HG02840 (cell line): ENCODE measurements around the gene MYL6B.
"Not testable (repeated sequence)": the region's sequence is repeated elsewhere in the genome, so short reads cannot be mapped to it uniquely, and the experiment has no call there.

Source experiments
- ATAC-seq: cut with Tn5 transposase; IDR thresholded peaks from one replicate; pipeline ENCODE4 v1.9.1; 2021; ENCODE audit warnings: mild to moderate bottlenecking, moderate library complexity, moderate number of reproducible peaks; ENCODE audit not compliant: unreplicated experiment, low FRiP score

MYL6B gene

DNA sequence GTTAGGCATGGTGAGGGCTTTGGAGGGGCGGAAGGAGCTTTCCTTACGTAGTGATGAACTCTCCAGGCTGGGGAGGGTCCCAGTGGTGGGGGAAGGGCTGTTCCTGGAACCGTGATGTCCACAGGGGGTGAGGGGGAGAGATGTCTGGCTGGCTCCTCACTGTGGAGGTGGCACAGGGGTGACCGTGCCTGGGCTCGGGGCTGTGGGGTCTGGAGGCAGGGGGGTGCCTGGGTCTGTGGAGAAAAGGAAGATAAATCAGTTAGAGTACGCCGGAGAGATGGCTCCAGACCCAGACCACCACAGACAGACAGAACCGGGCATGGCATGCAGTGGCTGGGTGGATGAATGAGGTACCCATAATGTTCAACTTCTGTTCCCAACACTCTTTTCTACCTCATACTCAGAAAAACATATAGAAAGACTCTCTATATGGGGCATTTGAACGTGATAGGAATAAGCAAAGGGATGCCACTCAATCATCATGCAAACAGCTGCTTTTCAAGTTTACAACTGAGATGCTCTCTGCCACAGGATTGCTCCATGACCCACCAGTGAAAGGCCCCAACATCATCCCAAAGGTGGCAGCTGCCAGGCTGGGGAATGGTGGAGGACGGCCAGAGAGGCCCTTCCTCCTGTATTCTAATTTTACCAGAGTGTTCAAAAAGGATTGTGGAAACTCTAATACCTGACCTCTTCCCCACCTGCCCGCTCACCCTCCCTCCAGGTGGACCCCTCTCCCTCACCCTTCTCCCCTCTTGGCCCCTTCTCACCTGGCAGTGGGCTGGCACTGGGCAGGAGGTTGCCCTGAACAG, 11.4 kb downstream of the MYL6B start:
- ATAC-seq, result no peak

DNA sequence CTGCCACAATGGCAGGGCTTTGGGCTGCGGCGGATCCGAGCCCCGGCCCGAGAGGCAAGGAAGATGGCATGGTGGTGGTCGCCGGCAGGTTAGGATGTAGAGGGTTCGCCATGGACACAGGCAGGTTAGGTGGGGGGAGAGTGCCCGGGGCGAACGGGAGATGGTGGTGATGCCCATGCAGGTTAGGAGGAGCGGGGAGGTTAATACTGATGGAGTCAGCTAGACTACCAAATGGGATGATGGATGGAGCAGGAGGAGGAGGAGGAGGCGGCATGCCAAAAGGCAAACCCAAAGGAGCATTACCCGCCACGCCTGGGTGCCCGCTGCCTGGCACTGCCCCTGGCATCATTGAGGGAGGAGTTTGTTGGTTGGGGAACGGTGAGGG, 11.9 kb downstream of the MYL6B start:
- no peak for ATAC-seq

DNA sequence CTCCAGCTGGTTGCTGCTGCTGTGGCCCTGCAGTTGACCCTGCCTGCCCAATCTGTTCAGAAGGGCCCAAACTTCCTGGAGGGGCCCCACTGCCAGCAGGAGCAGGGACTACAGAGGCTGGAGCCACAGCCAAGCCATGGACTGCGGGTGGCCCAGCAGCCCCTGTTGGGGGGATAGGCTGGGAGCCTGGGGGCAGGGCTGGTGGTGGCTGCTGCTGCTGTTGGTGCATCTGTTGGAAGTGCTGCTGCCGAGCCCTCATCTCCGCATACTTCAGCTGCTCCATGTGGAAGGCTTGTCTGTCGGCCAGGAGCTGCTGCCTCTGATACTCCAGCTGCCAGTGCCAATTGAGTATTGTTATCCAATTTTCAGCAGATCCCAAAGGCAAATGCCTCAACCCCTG, 13.0 kb downstream of the MYL6B start:
- no peak for ATAC-seq

DNA sequence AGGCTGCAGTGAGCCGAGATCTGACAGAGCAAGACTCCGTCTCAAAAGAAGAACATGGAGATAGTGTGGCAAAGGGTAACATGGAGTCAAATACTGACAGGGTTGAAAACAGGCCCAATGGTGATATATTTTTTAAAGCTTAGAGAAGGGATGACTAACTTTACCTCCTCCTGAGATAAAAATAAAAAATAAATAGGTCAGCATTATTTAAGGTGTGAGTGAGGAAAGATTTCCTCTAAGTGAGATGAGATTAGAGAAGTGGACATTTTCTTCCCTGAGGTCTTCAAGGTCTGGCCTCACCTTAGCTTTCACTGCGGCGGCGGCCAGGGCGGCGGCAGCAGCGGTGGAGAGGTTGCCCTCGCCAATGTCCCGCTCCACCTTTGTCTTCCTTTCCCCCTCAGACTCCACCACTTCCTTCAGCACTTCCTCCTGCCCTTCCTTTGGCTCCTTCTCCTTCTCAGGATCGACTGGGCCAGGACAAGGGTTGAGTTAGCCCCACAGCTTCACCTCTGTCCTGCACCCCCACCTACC, 16.9 kb downstream of the MYL6B start:
- ATAC-seq, result no peak

DNA sequence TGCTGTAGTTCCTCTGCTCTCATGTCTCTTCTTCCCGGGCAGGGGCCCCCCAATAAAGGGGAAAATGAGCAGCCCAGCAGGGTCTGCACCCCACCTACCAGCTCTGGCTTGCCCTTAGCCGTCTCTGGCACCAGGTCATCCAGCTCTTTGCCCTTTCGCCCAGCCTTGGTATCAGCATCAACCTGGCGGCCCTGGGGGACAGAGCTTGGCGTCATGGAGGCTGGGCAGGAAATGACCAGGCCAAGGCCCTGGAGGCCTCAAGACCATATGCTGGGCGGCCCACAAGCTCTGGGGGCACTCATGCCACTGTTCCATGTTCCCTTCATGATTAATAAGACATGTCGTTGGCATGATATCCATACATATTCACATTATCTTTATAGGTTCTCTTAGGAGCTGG, 20.5 kb downstream of the MYL6B start:
- no peak for ATAC-seq

DNA sequence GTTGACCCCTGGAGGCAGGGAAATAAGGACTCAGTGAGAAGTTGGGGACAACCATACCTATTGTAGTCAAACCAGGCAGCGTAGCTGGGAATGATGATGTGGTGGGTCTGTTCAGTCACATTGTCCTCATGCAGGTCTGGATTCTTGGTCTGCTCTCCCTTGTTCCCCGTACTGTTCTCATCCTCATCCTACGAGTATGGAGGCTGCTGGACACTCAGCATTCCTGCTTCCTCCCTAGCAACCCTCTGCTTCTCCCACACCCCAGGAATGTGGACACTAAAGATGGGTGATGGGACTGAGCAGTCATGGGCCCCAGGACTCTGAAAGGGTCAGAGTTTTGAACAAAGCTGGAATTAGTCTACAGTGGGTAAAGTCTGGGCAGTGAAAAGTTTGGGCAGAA, 26.0 kb downstream of the MYL6B start:
- ATAC-seq, result no peak

DNA sequence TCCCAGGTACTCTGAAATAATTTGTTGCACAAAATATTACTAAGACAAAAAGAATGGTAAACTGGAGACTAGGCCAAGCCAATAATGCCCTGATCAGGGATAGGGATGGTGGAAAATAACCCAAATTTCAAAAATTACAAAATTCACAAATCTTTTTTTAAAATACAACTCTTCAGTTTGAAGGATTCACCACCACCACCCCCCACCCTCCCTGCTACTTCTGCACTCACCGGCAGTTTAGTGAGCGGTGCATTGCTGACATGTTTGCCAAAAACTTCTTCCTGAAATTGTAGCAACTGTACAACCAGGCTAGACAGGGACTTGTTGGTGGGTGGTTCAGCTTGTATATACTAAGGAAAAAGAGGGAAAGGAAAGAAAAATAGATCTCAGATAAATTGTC, 34.6 kb downstream of the MYL6B start:
- ATAC-seq, result no peak

DNA sequence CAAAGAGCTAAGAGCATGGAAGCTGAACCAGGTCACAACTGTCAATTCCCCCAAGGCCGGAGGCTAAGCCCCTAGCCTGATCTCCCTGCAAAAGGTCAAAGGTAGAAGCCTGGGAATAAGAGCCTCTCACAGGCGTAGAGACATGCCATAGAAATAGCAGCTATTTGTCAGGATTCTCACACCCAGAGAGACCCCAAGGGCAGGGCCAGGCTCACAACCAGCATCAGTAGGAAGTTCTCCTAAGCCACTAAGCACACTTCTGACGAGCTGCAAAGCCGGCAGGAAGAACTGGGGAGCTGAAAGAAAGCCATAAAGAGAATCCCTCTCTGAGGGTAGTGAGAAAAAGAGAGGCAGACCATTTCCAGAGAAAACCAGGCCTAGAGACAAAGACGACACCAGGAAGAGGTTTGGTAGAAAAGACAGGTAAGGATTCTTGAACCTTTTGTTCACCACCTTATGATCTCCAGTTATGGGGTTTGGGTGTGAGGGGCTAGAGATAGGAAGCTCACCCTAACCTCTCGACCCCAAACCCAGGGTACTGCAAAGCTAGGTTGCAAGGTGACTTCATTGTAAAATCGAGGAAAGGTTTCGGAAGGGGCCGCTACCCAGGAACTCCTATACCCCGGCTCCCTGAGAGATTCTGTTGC, 35.9 kb downstream of the MYL6B start:
- no peak for ATAC-seq

DNA sequence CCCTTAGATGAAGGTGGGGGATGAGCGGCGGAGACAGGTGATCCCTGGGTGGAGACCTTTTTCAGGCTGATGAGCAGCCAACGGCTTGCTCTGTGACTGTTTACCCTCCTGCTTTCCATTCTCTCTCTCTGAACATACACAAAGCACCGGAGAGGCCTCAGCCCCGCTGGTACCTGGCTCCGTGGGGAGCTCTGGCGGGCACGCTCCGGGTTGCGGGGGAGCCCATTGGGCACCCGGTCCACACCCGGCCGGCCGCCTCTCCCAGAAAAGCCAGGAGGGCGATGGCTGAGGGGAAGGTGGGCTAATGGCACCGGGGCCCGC, 36.4 kb downstream of the MYL6B start:
- ATAC-seq, result no peak

DNA sequence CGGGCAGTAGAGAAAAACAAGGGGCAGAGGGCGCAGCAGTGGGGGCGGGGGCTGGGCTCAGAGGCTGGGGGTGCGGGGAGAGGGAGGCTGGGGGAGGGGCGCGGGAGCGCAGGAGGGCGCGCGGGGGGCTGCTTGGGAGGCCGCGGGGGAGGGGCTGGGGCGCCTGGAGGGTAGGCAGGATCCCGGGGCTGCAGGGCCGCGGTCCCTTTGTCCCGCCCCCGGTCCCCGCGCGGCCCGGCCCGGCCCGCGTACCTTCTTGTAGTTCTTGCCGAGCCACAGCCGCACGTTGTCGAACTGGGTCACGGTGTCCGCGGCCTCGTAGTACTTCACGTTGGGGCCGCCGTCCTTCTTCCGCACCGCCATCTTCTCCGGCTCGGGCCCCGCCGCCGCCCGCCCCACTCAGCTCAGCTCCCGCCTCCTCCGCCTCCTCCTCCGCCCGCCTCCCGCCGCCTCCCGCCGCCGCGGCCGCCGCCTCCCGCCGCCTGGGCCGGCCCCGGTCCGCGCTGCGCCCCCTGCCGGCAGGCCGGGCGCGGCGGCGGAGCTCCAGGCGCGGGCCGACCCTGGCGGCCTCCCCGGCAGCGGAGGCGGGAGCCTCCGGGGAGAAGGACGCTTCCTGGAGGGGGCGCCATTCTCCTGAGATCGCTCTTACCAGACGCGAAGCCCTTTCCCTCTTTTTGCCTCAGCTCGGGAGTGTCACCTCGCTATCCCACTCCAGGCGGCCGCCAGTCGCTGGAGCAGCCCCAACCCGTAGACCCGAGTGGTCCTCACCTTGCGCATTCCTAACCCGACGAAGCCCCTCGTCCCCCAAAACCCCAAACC, 36.9 kb downstream of the MYL6B start, which contains the start of gene SMARCC2:
Gene SMARCC2, minus strand, starts transcription at position 385 of the 819 bp plus-strand sequence. Its CDS starts 22 bp downstream, at position 363.
- ATAC-seq, result no peak

DNA sequence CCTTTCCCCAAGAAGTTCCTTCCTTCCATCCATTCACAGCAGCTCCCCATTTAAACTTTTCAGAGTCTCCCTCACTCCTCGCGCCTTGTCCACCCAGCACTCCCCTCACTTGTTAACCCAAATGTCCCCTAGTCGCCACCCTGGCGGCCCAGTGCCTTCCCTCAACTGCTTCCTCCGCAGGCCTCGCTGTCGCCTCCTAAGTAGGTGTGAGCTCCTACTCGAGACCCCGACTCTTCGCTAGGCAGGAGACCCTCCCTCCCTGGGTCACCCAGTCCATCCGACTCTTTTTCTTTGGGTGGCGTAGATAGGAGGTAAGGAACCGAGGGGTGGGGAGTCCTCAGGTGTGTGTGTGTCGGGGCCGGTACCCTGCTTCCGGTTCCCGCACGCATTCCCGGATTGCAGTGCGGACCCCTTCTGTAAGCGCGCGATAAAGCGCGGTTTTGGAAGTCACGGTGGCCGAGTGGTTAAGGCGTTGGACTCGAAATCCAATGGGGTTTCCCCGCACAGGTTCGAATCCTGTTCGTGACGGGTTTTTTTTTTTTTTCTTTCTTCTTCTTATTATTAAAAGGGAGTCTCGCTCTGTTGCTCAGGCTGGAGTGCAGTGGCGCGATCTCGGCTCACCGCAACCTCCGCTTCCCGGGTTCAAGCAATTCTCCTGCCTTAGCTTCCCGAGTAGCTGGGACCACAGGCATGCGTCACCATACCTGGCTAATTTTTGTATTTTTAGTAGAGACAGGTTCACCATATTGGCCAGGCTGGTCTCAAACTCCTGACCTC, 37.7 kb downstream of the MYL6B start:
- ATAC-seq, result no peak

DNA sequence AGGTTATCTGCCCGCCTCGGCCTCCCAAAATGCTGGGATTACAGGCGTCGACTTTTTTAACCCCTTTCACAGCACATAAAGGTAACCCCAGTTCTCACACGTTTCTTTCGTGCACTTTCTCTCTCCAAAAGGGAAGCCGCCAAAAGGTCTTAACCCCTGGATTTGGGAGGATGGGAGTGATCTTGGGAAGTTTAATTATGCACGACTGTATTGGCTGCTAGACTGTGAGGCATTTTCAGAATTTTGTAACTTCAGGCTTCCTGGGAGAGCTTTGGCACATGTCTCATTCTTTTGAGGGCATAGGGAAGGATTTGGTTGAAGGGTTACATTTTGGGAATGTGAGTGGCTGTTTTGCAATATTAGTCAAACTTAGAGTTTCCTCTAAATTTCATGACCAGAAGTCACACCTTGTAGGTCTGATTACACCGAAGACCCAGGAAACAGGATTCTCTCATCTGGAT, 38.3 kb downstream of the MYL6B start:
- no peak for ATAC-seq

DNA sequence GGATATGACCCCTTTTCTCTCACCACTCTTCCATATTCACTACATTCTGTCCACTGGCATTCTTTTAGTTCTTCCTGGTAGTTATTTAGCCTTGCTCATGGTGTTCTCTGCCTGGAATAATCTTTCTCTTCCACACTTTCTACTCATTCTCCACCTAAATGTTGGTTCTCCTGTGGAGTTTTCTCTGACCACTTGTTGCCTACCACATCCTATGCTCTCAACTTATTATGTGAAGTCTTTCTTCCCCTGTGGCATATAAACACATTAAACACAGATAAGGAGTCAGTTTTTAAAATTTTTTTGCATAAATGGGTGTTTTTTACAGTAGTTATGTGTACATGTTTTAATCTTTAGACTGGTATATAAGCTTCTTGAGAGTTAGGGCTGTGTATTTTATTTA, 40.2 kb downstream of the MYL6B start:
- ATAC-seq, result no peak

DNA sequence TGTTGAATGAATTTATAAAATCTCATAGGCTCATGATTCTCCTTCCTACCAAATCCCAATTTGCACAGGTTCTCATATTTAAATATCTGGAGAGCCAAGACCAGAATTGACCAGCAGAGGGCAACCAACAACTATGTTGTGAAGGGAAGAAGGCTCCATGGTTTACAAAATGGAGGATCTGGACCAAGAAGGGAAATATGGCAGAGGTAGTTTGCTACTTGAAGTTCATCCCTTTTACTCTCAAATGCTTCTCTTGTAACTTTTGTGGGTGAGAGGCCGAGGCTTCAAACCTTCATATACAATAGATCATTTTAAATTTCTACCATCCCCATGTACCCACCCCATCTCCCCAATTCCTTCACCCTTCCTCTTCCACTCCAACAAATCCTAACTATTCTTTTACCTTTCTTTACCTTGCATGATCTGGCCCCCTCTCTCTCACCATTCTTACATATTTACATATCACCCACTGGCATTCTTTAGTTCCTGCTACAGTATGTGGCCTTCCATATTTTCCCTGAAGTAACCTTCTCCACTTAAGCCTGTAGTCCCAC, 40.7 kb downstream of the MYL6B start:
- no peak for ATAC-seq

DNA sequence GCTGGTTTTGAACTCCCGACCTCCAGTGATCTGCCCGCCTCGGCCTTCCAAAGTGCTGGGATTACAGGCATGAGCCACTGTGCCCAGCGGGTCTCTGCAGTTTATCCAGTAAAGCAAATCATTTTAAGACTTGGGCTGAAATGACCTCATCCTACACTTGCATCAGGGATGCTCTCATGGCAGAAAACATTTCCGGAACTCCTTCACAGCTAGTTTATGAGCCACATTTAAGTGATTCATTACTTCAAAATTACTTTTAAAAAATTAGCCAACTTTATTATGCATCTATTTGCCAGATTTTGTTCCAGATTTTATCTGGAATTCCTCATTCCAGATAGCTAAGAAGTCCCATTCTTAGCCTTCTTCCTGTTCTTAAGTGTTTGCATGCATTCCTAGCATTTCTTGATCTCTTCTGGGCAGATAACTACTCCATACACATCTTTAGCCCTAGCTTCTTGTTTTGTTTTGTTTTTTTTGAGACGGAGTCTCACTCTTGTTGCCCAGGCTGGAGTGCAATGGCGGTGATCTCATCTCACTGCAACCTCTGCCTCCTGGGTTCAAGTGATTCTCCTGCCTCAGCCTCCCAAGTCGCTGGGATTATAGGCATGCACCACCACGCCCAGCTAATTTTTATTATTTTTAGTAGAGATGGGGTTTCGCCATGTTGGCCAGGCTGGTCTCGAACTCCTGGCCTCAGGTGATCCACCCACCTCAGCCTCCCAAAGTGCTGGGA, 44.6 kb downstream of the MYL6B start:
- not testable (repeated sequence) for ATAC-seq

DNA sequence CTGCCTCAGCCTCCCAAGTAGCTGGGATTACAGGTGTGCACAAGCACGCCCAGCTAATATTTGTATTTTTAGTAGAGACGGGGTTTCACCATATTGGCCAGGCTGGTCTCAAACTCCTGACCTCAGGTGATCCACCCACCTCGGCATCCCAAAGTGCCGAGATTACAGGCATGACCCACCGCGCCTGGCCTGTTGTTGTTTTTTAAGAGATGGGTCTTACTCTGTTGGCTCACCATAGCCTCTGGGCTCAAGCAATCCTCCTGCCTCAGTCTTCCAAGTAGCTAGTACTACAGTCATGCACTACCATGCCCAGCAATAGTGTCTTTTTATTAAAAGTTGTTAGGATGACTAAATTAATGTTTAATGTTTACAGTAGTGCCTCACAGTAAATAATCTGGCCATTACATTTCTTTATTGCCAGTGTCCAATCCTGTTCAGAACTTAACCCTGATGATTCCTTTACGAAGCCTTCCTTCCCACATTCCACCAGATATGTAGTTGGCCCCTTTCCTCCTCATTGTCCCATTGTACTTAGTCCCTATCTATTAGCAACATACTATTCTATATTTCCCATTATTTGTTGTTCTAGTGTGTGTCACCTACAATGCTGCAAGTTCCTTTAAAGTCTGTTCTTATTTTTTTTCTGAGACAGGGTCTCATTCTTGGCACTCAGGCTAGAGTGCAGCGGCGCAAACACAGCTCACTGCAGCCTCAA, 45.7 kb downstream of the MYL6B start:
- no peak for ATAC-seq

DNA sequence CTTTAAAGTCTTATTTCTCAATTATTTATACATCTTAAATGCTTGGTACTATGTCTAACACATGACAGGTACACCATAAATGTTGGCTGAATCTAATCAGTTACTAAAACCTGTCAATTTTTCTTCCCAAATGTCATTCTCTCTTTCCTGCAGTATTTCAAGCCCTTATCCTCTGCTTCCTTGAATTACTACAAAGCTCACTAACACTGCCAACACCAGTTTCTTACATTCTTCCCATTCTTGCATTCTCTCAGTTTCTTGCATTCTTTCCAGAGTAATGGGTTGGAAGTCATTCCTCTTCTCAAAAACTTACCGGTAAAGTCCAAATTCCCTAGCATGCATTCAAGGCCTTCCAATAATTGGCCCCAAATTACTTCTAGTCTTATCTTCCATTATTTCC, 46.4 kb downstream of the MYL6B start:
- no peak for ATAC-seq

DNA sequence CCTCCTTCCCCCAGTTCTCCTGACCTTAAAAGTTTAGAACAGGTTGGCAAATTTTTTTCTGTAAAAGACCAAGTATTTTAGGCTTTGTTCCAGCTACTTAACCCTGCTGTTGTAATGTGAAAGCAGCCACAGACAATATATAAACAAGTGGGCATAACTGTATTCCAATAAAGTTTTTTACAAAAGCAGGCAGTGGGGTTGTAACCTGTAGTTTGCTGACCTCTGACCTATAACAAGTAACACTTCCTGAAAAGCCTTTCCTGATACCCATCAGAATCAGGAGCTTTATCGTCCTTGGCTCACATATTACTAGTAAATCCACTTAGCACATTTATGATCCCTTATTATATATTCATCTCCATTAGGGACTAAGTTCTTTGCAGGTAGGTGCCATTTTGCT, 50.0 kb downstream of the MYL6B start:
- no peak for ATAC-seq

DNA sequence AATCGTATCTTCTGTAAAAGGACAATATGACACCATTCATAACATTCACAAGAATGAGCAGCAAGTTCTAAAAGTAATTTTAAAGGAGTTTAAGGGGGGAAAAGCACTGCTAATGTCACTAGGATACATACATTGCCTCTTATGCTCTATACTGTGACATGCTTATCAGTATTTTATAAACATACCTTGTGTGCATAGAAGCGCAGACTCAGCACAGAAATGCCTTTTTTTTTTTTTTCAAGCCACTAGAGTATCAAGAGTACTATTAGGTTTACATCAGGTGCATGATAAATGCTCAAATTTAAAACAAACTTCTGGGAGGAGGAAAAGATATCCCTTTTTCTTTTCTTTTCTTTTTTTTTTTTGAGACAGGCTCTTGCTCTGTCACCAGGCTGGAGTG, 50.5 kb downstream of the MYL6B start:
- ATAC-seq, result no peak
